Measurements from ENCODE around the gene NHSL2.

DNA sequence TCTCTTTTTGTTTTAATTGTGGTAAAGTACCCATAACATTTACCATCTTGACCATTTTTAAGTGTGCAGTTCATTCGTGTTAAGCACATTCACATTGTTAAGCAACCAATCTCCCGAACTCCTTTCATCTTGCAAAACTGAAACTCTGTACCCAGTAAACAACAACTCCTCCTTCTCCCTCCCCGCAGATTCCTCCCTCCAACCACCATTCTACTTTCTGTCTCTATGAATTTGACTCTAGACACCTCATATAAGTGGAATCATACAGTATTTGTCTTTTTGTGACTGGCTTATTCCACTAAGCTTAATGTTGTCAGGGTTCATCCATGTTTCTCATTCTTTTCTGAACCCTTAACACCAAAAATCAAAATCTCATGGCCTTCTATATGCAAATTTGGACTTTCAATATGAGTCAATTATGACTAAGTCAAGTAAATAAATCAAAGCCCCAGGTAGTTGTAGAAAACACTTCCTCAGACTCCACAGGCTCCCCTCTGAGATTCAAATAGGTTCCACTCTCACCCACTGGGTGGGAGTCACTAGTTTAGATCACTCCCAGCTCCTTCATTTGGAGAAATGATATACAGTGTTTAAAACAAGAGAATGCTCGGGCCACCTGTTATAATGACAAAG is 230.8 kb downstream of the NHSL2 start:
- TF ChIP-seq EZH2phosphoT487 (IDR thresholded peaks at IDR 0.05; ENCODE audit: borderline replicate concordance, low read depth) = no peak
- TF ChIP-seq CTCF (IDR thresholded peaks at IDR 0.05) = no peak
- no peak for TF ChIP-seq NFIC (IDR thresholded peaks at IDR 0.05; ENCODE audit: borderline replicate concordance)
- no peak for TF ChIP-seq TEAD4 (IDR thresholded peaks at IDR 0.05; ENCODE audit: borderline replicate concordance, insufficient read depth)
- TF ChIP-seq MAX (IDR thresholded peaks at IDR 0.05; ENCODE audit: low read depth) = no peak
- no peak for TF ChIP-seq EP300 (IDR thresholded peaks at IDR 0.05; ENCODE audit: borderline replicate concordance in 1 of 2, low read depth in 1 of 2, low read length in 1 of 2)
- no peak for TF ChIP-seq RFX5 (IDR thresholded peaks at IDR 0.05; ENCODE audit: low read length)
- TF ChIP-seq, protein P1, sequence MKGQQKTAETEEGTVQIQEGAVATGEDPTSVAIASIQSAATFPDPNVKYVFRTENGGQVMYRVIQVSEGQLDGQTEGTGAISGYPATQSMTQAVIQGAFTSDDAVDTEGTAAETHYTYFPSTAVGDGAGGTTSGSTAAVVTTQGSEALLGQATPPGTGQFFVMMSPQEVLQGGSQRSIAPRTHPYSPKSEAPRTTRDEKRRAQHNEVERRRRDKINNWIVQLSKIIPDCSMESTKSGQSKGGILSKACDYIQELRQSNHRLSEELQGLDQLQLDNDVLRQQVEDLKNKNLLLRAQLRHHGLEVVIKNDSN (IDR thresholded peaks at IDR 0.05; ENCODE audit: borderline replicate concordance, low read depth) = no peak
- TF ChIP-seq, protein P2, sequence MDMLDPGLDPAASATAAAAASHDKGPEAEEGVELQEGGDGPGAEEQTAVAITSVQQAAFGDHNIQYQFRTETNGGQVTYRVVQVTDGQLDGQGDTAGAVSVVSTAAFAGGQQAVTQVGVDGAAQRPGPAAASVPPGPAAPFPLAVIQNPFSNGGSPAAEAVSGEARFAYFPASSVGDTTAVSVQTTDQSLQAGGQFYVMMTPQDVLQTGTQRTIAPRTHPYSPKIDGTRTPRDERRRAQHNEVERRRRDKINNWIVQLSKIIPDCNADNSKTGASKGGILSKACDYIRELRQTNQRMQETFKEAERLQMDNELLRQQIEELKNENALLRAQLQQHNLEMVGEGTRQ (IDR thresholded peaks at IDR 0.05; ENCODE audit: borderline replicate concordance, low read depth, low read length) = no peak
